GM06990 (cell line): ENCODE data around the gene TUNAR.

ENCODE experiments used
- DNase-seq: peaks from one replicate; pipeline ENCODE4 v3.0.0-alpha.2; 2011; ENCODE audit not compliant: insufficient read length; ENCODE audit errors: extremely low read depth
- H3K27me3 ChIP-seq: replicated peaks from 2 replicates; pipeline ENCODE4 v1.6.0; 2011; ENCODE audit warnings: low read length; ENCODE audit not compliant: control insufficient read depth, insufficient read depth
- H3K36me3 ChIP-seq: 2 replicates; pipeline ENCODE4 v1.5.1; 2011; ENCODE audit warnings: low read length; ENCODE audit not compliant: control insufficient read depth, insufficient read depth
- H3K4me3 ChIP-seq: replicated peaks from 2 replicates; pipeline ENCODE4 v1.5.1; 2011; ENCODE audit warnings: low read depth, mild to moderate bottlenecking, control low read depth, low read length
- CTCF ChIP-seq: IDR thresholded peaks from 2 replicates; pipeline ENCODE4 v1.5.1; 2011; ENCODE audit warnings: low read length, control low read depth, mild to moderate bottlenecking, inconsistent platforms; ENCODE audit not compliant: insufficient read depth, poor library complexity, severe bottlenecking

Gene TUNAR

GRCh38 chr14:95928751-95929150 lies 52.1 kb downstream of the TUNAR start:
- no peak for DNase-seq
- H3K27me3 ChIP-seq, result no peaks in the 10 kb centered on the region; the same call in 1 of the 2 replicates
- no peaks in the 10 kb centered on the region for H3K36me3 ChIP-seq
- TF ChIP-seq CTCF, result no peak
- H3K4me3 ChIP-seq, result no peak overlapping the region

DNA sequence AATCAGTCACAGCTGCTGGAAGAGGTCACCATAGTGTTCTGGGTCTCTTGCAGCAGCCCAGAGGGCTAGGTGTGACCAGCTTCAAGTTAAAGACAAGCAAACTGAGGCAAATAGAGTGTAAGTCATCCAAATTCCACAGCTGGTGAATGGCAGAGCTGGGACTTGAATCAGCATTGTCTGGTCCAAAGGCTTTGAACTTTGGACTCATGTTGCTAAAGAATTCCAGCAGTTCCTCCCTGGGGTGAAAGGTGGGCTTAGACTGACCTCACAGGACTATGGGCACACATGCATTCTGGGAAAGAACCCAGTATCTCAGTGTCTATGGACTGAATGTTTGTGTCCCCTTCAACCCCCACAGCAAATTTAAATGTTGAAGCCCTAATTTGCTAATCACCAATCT lies 54.8 kb downstream of the TUNAR start:
- no peaks in the 10 kb centered on the region for H3K36me3 ChIP-seq
- DNase-seq, result no peak
- no peak overlapping the region for H3K4me3 ChIP-seq
- no peak for TF ChIP-seq CTCF
- H3K27me3 ChIP-seq, result no peaks in the 10 kb centered on the region

GRCh38 chr14:95935228-95935822 lies 58.7 kb downstream of the TUNAR start:
- TF ChIP-seq CTCF, result no peak
- H3K4me3 ChIP-seq, result no peak overlapping the region
- H3K27me3 ChIP-seq, result no peaks in the 10 kb centered on the region
- H3K36me3 ChIP-seq, result no peaks in the 10 kb centered on the region
- DNase-seq, result no peak

DNA sequence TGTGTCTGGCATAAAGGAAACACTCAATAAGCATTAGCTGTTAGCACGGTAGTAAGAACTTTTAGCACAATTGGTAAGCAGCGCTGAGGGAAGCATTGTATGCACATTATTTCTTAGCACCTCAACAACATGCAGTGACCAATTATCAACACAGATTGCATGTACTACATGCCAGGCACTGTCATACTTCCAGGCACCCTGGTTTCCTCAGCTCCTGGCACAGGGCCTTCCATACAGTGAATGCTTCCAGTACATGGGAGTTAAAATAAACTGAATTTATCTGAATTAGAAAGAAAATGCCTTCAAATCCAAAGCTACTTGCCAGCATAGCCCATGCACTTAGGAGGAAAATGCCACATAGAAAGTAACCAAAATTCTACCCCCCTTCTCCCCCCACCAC lies 59.4 kb downstream of the TUNAR start:
- no peak for TF ChIP-seq CTCF
- no peaks in the 10 kb centered on the region for H3K27me3 ChIP-seq
- no peaks in the 10 kb centered on the region for H3K36me3 ChIP-seq
- no peak for DNase-seq
- H3K4me3 ChIP-seq, result no peak overlapping the region

GRCh38 chr14:95939335-95939734 lies 62.7 kb downstream of the TUNAR start:
- no peaks in the 10 kb centered on the region for H3K27me3 ChIP-seq
- no peaks in the 10 kb centered on the region for H3K36me3 ChIP-seq
- TF ChIP-seq CTCF, result no peak
- no peak for DNase-seq
- no peak overlapping the region for H3K4me3 ChIP-seq

DNA sequence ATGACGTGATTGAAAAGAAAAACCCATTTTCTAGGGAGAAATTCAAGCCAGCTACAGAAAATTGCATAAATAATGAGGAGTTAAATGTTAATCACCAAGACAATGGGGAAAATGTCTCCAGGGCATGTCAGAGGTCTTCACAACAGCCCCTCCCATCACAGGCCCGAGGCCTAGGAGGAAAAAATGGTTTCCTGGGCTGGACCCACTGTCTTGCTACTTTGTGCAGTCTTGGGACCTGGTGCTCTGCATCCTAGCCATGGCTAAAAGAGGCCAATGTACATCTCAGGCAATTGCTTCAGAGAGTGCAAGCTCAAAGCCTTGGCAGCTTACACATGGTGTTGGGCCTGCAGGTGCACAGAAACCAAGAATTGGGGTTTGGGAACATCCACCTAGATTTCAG lies 65.3 kb downstream of the TUNAR start:
- no peaks in the 10 kb centered on the region for H3K36me3 ChIP-seq
- H3K27me3 ChIP-seq, result no peaks in the 10 kb centered on the region
- DNase-seq, result no peak
- H3K4me3 ChIP-seq, result no peak overlapping the region
- TF ChIP-seq CTCF, result no peak
